Measurements from ENCODE around the gene EPB41L2. TPM values are rescaled to one million over a fixed set of nuclear protein-coding genes. Genes with fewer than 3 reads are reported as not detected.

EPB41L2 gene
- total RNA-seq, 1 donor from 2014 or later, result 16.5 TPM

DNA sequence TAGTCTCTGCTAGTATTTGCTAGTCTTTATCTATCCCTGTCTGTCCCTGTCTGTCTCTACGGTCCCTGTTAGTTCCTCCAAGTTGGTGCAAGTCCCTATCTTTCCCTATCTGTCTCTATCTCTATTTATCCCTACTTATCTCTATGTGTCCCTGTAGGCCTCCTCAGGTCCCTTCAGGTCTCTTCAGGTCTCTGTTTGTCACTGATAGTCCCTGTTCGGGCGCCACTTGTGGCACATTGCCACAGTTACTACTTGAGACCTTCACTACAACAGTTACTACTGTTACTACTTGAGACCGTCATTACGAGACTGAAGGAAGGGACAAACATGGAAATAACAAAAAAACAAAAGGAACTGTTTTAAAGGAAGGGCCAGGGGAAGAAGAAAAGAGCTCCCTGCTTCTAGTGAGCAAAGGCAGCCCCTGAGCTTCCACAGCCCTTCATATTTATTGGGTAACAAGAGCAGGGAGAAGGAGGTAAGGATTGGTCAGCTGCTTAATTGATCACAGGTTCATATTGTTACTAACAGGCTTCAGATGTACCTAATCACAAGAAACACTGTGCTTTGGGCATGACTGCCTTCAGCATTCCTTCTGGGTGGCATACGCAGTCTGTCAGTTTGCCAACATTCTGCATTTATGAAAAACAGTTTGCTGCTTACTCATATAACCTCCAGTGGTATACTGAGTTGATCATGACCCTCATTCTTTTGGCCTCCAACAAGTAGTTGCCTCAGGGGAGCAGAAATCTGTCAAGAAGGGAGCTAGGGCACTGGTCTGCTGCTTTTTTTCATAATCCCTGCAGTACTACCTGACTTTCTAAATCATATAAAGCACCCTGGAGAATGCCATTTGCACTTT, 8.4 kb downstream of the EPB41L2 start:
- H3K9me3 Mint-ChIP-seq, result peaks cover 19% of the 10 kb centered on the region
- intact Hi-C loops (cut with micrococcal nuclease), result no loop called here
- no peaks in the 10 kb centered on the region for H3K4me1 Mint-ChIP-seq
- H3K36me3 Mint-ChIP-seq (ENCODE audit: low read depth), result peaks cover 9% of the 10 kb centered on the region
- H3K27me3 Mint-ChIP-seq, result peaks cover under 1% of the 10 kb centered on the region
- no peak overlapping the region for H3K27ac Mint-ChIP-seq
- no peak for DNase-seq
- no peak overlapping the region for H3K4me3 Mint-ChIP-seq

DNA sequence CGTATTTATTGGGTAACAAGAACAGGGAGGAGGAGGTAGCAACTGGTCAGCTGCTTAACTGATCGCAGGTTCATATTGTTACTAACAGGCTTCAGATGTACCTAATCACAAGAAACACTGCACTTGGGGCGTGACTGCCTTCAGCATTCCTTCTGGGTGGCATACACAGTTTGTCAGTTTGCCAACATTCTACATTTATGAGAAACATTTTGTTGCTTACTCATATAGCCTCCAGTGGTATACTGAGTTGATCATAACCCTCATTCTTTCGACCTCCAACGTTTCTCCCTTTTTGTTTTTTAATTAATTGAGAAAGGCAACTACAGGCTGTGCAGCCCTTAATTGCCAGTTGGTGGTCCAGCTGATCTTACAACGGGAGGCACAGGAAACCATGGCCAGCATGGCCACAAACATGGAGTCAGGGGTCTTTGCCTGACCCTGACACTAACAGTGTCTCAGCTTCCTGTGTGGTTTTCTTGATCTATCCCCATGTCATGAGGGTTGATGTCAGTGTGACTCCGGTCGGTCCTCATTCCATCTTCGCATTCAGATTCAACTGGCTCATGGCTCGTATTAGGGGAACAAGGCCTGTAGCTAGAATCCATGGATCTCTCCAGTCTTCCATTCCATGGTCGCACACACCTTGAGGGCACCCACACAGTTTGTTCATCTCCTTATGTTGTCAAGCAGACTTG, 9.4 kb downstream of the EPB41L2 start:
- H3K27ac Mint-ChIP-seq, result no peak overlapping the region
- DNase-seq, result no peak

DNA sequence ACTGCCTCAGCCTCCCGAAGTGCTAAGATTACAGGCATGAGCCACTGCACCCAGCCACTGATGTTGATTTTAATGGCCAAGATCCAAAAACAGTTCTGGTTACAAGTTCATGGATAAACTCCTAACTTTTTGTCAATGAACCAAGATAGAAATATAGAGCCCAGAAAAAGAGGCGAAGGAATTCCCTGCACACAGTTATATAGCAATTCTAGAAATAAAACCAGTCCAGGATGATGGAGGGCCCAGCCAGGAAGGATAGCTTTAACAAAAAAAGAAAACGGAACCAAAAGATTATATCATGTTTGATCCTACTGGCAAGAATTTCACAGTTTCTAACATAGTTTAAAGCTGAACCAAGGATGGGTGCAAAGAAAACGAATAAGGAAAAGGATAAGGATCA, 10.9 kb downstream of the EPB41L2 start:
- peaks cover 9% of the 10 kb centered on the region for H3K36me3 Mint-ChIP-seq (ENCODE audit: low read depth)
- H3K27me3 Mint-ChIP-seq, result no peaks in the 10 kb centered on the region
- H3K9me3 Mint-ChIP-seq, result peaks cover 19% of the 10 kb centered on the region
- no peak for DNase-seq
- intact Hi-C loops (cut with micrococcal nuclease), result no loop called here
- no peaks in the 10 kb centered on the region for H3K4me1 Mint-ChIP-seq
- no peak overlapping the region for H3K4me3 Mint-ChIP-seq
- H3K27ac Mint-ChIP-seq, result no peak overlapping the region

More for the DNA sequence above, 9.4 kb downstream of the EPB41L2 start:
- H3K36me3 Mint-ChIP-seq (ENCODE audit: low read depth), result peaks cover 9% of the 10 kb centered on the region
- no peak overlapping the region for H3K4me3 Mint-ChIP-seq
- no peaks in the 10 kb centered on the region for H3K27me3 Mint-ChIP-seq
- intact Hi-C loops (cut with micrococcal nuclease), result no loop called here
- no peaks in the 10 kb centered on the region for H3K4me1 Mint-ChIP-seq
- H3K9me3 Mint-ChIP-seq, result peaks cover 19% of the 10 kb centered on the region

DNA sequence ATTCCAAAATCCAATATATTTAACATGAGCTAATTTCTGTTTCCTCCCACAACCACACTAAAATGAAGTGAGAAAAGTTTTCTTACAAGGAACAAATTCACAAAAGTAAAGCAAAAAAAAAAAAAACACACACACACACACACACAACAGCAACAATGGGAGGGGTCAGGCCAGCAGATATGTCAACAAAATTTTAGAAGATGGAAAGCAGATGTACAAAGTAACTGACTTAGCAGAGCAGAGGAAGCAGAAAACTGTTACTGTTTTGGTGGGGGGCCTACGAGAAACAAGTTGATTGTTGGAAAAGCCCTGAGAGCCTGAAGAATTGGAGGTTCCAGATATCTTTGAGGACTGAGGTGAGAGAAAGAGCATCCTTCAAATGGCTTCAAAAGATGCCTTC, 11.7 kb downstream of the EPB41L2 start:
- H3K27ac Mint-ChIP-seq, result no peak overlapping the region
- no peaks in the 10 kb centered on the region for H3K4me1 Mint-ChIP-seq
- peaks cover 9% of the 10 kb centered on the region for H3K36me3 Mint-ChIP-seq (ENCODE audit: low read depth)
- DNase-seq, result no peak
- intact Hi-C loops (cut with micrococcal nuclease), result no loop called here
- H3K4me3 Mint-ChIP-seq, result no peak overlapping the region
- no peaks in the 10 kb centered on the region for H3K27me3 Mint-ChIP-seq
- peaks cover 16% of the 10 kb centered on the region for H3K9me3 Mint-ChIP-seq

DNA sequence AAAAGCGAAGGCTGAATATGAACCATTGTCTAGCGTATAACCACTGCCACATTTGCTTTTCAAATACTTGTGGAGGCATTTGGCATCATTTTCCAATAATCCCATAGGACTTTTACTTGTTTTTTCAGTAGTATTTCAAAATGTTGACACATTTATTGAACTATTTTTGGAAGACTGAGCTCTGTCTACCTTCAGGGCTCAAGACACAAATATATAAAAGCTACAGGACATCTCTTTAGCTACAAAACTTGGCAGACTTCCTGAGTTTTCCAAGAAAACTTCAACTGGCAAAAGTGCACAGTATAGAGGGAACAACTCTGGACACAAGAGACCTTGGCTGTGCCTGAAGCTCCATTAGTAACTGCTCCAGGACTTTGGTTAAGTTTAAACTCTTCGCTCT, 13.4 kb downstream of the EPB41L2 start:
- H3K9me3 Mint-ChIP-seq, result peaks cover 14% of the 10 kb centered on the region
- peaks cover 9% of the 10 kb centered on the region for H3K36me3 Mint-ChIP-seq (ENCODE audit: low read depth)
- no peak for DNase-seq
- no peak overlapping the region for H3K27ac Mint-ChIP-seq
- H3K4me1 Mint-ChIP-seq, result no peaks in the 10 kb centered on the region
- no peak overlapping the region for H3K4me3 Mint-ChIP-seq
- intact Hi-C loops (cut with micrococcal nuclease), result no loop called here
- peaks cover 2% of the 10 kb centered on the region for H3K27me3 Mint-ChIP-seq

DNA sequence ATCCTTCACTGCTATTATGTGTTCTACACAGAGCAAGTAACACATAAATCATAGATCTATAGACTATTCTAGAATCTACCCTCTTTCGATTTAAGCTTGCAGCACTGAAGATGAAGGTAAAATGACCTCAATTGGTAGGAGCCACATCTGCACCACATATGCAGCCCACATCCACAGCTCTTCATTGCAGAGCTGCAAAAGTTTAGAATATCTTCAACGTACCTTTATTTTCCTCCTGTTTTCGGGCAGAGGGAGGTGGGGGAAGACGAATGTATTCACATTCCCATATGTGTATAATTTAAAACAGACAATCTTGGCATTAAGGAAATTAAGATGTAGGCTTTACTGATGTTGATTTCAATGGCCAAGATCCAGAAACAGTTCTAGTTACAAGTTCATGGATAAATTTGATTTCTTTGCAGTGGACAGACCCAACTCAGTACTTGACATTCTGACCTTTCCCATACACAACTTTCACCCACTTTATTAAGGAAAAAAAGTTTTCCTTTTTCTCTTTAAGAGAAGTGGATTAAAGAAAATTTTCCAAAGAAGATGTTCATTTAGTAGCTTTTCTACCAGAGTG, 14.0 kb downstream of the EPB41L2 start:
- Mint-ChIP-seq H3K4me1 (no peaks in the 10 kb centered on the region), H3K27me3 (peaks cover 2% of the 10 kb centered on the region), H3K9me3 (peaks cover 8% of the 10 kb centered on the region), H3K36me3 (ENCODE audit: low read depth) (peaks cover 4% of the 10 kb centered on the region), H3K4me3 (no peak overlapping the region), H3K27ac (no peak overlapping the region)
- DNase-seq, result no peak
- intact Hi-C loops (cut with micrococcal nuclease), result no loop called here

DNA sequence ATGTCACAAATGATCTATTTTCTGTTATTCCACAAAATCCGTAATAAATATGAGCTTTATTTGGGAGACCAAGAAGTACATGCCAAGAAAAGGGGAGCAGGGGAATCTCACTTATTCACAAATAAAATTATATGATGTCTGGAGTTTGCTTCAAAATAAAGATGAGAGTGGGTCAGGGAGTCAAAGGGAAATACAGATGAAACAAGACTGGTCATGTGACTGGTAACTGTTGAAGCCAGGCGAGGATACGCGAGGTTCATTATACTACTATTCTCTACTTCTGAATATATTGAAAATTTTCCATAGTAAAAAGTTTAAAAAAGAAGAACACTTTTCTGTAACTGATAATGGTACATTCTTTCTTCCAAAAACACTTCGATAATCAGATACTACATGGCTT, 14.6 kb downstream of the EPB41L2 start:
- no peak for DNase-seq
- intact Hi-C loops (cut with micrococcal nuclease), result no loop called here
- Mint-ChIP-seq H3K36me3 (ENCODE audit: low read depth) (peaks cover 2% of the 10 kb centered on the region), H3K4me1 (no peaks in the 10 kb centered on the region), H3K27ac (no peak overlapping the region), H3K9me3 (peaks cover 6% of the 10 kb centered on the region), H3K4me3 (no peak overlapping the region), H3K27me3 (peaks cover 2% of the 10 kb centered on the region)

DNA sequence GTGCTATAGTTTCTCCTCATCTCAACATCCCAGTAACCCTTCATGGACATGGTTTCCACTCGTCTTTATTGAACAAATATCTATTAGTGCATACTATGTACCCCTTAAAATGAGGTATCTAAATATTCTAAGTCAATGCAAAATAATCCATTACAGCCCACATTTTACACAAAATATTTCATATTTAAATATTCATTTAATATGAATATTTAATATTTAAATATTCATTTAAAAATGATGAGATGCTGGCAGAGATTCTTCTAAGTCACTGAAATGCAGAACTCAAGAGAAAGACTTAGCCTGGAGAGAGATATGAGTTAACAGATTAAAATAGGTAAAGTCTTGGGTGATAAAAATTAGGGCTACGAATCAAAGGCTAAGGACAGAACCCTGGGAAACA, 17.9 kb downstream of the EPB41L2 start:
- H3K36me3 Mint-ChIP-seq (ENCODE audit: low read depth), result no peaks in the 10 kb centered on the region
- intact Hi-C loops (cut with micrococcal nuclease), result no loop called here
- no peaks in the 10 kb centered on the region for H3K4me1 Mint-ChIP-seq
- peaks cover 4% of the 10 kb centered on the region for H3K9me3 Mint-ChIP-seq
- H3K4me3 Mint-ChIP-seq, result no peak overlapping the region
- H3K27me3 Mint-ChIP-seq, result peaks cover 2% of the 10 kb centered on the region
- H3K27ac Mint-ChIP-seq, result no peak overlapping the region
- DNase-seq, result no peak

DNA sequence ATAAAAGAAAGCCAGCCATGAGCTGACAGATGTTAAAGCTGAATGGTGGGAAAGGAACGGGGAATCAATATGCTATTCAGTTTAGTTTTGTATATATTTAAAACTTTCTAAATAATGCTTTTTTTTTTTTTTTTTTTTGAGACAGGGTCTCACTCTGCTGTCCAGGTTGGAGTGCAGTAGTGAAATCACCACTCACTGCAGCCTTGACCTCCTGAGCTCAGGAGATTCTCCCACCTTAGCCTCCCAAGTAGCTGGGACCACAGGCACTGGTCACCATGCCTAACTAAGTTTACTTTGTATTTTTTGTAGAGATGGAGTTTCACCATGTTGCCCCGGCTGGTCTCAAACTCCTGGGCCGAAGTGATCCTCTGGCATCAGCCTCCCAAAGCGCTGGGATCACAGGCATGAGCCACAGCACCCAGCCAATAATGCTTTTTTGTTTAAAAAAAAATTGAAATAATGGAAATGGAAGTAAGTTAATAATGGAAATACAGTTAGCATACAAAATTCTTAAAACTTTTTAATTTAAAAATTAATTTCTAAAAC, 19.1 kb downstream of the EPB41L2 start:
- Mint-ChIP-seq H3K27me3 (peaks cover 2% of the 10 kb centered on the region), H3K27ac (no peak overlapping the region), H3K4me3 (no peak overlapping the region), H3K36me3 (ENCODE audit: low read depth) (no peaks in the 10 kb centered on the region), H3K4me1 (no peaks in the 10 kb centered on the region), H3K9me3 (peaks cover 4% of the 10 kb centered on the region)
- DNase-seq, result no peak
- intact Hi-C loops (cut with micrococcal nuclease), result no loop called here

DNA sequence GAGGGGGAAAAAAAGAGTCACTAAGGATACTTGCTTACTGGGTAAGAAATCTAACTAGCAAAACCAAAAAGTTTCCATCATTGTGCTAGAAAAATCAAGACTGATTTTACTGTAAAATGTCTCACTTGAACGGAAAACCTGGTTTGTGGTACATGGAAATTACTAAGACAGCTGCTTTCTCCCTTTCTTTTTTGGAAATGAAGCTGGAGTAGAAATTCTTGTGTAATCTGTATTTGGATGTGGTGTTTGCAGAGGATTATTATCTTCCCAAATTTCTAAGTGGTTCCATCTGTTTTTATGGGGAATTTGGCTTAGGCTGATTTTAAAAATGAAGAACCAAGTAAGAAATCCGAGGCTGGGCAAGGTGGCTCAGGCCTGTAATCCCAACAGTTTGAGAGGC, 20.4 kb downstream of the EPB41L2 start:
- Mint-ChIP-seq H3K27me3 (peaks cover 2% of the 10 kb centered on the region), H3K4me3 (no peak overlapping the region), H3K27ac (no peak overlapping the region), H3K36me3 (ENCODE audit: low read depth) (no peaks in the 10 kb centered on the region), H3K9me3 (peaks cover 4% of the 10 kb centered on the region), H3K4me1 (no peaks in the 10 kb centered on the region)
- no peak for DNase-seq
- intact Hi-C loops (cut with micrococcal nuclease), result no loop called here

DNA sequence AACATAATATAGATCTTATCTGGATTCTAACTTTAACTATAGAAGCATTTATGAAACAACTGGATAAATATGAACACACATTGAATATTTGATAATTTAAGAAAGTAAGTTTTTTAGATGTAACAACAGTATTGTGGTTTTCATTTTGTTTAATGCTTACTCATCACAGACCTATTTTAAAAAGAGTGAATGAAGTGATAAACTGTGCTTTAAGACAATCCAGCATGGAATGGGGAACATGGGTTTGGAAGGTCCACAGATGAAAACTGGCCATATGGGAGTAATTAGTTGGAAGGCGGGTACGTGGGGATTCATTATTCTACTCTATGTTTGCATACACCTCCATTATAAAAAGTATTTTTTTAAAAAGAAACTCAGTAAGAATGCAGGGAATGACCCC, 21.2 kb downstream of the EPB41L2 start:
- Mint-ChIP-seq H3K9me3 (peaks cover 4% of the 10 kb centered on the region), H3K4me3 (no peak overlapping the region), H3K27ac (no peak overlapping the region), H3K36me3 (ENCODE audit: low read depth) (no peaks in the 10 kb centered on the region), H3K4me1 (no peaks in the 10 kb centered on the region), H3K27me3 (peaks cover 2% of the 10 kb centered on the region)
- intact Hi-C loops (cut with micrococcal nuclease), result no loop called here
- DNase-seq, result no peak

DNA sequence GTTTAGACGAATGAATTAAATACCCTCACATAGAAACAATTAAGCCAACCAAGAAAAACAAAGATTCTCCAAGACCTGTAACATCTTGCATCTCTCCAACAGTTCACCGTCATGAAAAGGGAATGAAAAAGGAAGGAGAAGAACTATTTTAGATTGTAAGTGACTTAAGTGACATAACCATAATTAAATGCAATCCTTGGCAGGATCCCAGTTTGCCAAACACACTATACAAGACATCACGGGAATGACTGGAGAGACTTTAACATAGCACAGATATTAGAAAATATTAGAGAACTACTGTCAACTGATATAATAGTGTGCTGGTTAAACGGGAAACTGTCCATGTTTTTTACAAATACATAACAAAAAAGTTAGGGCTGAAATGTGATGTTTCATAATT, 22.2 kb downstream of the EPB41L2 start:
- intact Hi-C loops (cut with micrococcal nuclease), result no loop called here
- DNase-seq, result no peak
- Mint-ChIP-seq H3K27ac (no peak overlapping the region), H3K27me3 (peaks cover 2% of the 10 kb centered on the region), H3K4me3 (no peak overlapping the region), H3K4me1 (no peaks in the 10 kb centered on the region), H3K36me3 (ENCODE audit: low read depth) (no peaks in the 10 kb centered on the region), H3K9me3 (peaks cover 4% of the 10 kb centered on the region)

DNA sequence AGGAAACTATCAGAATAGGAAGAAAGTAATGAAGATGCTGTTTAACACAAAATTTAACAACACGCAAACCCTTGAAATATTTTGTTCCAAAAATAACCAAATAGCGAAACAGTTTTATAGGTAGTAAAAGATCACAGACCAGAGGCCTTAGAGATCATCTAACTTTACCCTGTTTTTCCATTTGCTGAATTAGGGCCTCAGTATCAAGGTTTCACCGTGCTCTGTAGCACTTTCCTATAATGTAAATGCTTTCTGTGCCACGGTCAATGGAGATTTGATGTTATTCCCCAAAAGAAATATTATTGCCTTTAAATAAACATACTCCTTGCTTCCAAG, 23.7 kb downstream of the EPB41L2 start:
- Mint-ChIP-seq H3K4me1 (no peaks in the 10 kb centered on the region), H3K9me3 (peaks cover 4% of the 10 kb centered on the region), H3K4me3 (no peak overlapping the region), H3K36me3 (ENCODE audit: low read depth) (no peaks in the 10 kb centered on the region), H3K27me3 (no peaks in the 10 kb centered on the region), H3K27ac (no peak overlapping the region)
- intact Hi-C loops (cut with micrococcal nuclease), result no loop called here
- no peak for DNase-seq

Data from activated CD4-positive, alpha-beta T cell treated with anti-CD3 and anti-CD28 coated beads, Interleukin-2, amount 10 ng/mL, durations not matched to agents 24 days and 14 days (primary cell).